Keratinocyte (primary cell): ENCODE measurements around the gene DAPK1. TPM values are rescaled to one million over a fixed set of nuclear protein-coding genes. Genes with fewer than 3 reads are reported as not detected.

Source experiments
- DNase-seq: peaks from one replicate; pipeline ENCODE4 v3.0.0-alpha.2; 2011; ENCODE audit warnings: low read depth, missing footprints, low spot score
- FAIRE-seq: peaks from 2 replicates; lab custom pipeline; 2011; peaks lifted over from hg19 to GRCh38; lab: Jason Lieb, UNC
- H2AFZ ChIP-seq: 2 replicates; pipeline ENCODE4 v1.6.0; 2012; ENCODE audit warnings: low read length, control low read depth, inconsistent platforms; ENCODE audit not compliant: control insufficient read depth
- H3K27ac ChIP-seq: 2 replicates; pipeline ENCODE4 v1.5.1; 2011; ENCODE audit warnings: low read length; ENCODE audit not compliant: control insufficient read depth, insufficient read depth
- H3K27me3 ChIP-seq: 3 replicates; pipeline ENCODE4 v1.6.0; 2011; ENCODE audit warnings: low read length; ENCODE audit not compliant: control insufficient read depth, insufficient read depth; ENCODE audit errors: extremely low read depth
- H3K36me3 ChIP-seq, 2 experiments: 2 replicates in 1 of 2; 3 replicates in 1 of 2; pipeline ENCODE4 v1.5.1; 2011; ENCODE audit warnings: low read length in 2 of 2, mild to moderate bottlenecking in 1 of 2; ENCODE audit not compliant: control insufficient read depth in 2 of 2, insufficient read depth in 2 of 2; ENCODE audit errors: extremely low read depth in 1 of 2
- H3K4me1 ChIP-seq: 3 replicates; pipeline ENCODE4 v1.5.1; 2011; ENCODE audit warnings: low read length; ENCODE audit not compliant: control insufficient read depth, insufficient read depth; ENCODE audit errors: extremely low read depth
- H3K4me2 ChIP-seq: 3 replicates; pipeline ENCODE4 v1.6.0; 2011; ENCODE audit warnings: low read depth, low read length; ENCODE audit not compliant: control insufficient read depth, insufficient read depth; ENCODE audit errors: extremely low read depth
- H3K4me3 ChIP-seq, 3 experiments: fragments of 200-600 bp in 1 of 3; sonication (generic) in 1 of 3; 2 replicates in 2 of 3; 3 replicates in 1 of 3; pipeline ENCODE4 v1.5.1; 2011 to 2016; ENCODE audit warnings: low read length in 3 of 3, mild to moderate bottlenecking in 3 of 3, control low read depth in 2 of 3, inconsistent platforms in 1 of 3, low read depth in 1 of 3, mixed read lengths in 1 of 3, mixed run types in 1 of 3, moderate library complexity in 1 of 3; ENCODE audit not compliant: control insufficient read depth in 2 of 3, insufficient read depth in 2 of 3; ENCODE audit errors: extremely low read depth in 1 of 3
- H3K79me2 ChIP-seq: 2 replicates; pipeline ENCODE4 v1.6.0; 2012; ENCODE audit warnings: low read length; ENCODE audit not compliant: control insufficient read depth, insufficient read depth
- H3K9ac ChIP-seq: 3 replicates; pipeline ENCODE4 v1.6.0; 2011; ENCODE audit warnings: low read length; ENCODE audit not compliant: control insufficient read depth, insufficient read depth; ENCODE audit errors: extremely low read depth
- H3K9me1 ChIP-seq: 3 replicates; pipeline ENCODE4 v1.6.0; 2011; ENCODE audit warnings: low read length; ENCODE audit not compliant: control insufficient read depth, insufficient read depth; ENCODE audit errors: extremely low read depth
- H3K9me3 ChIP-seq: 2 replicates; pipeline ENCODE4 v1.5.1; 2012; ENCODE audit warnings: low read depth, low read length; ENCODE audit not compliant: control insufficient read depth
- H4K20me1 ChIP-seq: 3 replicates; pipeline ENCODE4 v1.6.0; 2011; ENCODE audit warnings: low read length; ENCODE audit not compliant: control insufficient read depth, insufficient read depth; ENCODE audit errors: extremely low read depth
- CTCF ChIP-seq, 3 experiments: IDR thresholded peaks in 1 of 3; conservative IDR thresholded peaks in 1 of 3; optimal IDR thresholded peaks in 1 of 3; 2 replicates in 2 of 3; 3 replicates in 1 of 3; pipeline versions ENCODE3 to v1.5.1; 2011; ENCODE audit warnings: low read length in 3 of 3, mild to moderate bottlenecking in 3 of 3, moderate library complexity in 2 of 3, control low read depth in 1 of 3, inconsistent platforms in 1 of 3; ENCODE audit not compliant: insufficient read depth in 2 of 3; ENCODE audit errors: extremely low read depth in 1 of 3
- EZH2 ChIP-seq: IDR thresholded peaks from one replicate; pipeline ENCODE4 v1.6.1; 2012; ENCODE audit warnings: inconsistent platforms, mild to moderate bottlenecking, low read length, moderate library complexity
- dilution Hi-C: fragments of 300-500 bp; cut with MboI; formaldehyde crosslinking; loops from one replicate; pipeline ENCODE4 v1.7.0; 2020; ENCODE audit warnings: low sequenced_read_pairs; ENCODE audit not compliant: extremely low pct_ligation_motif_present
- polyA plus RNA-seq, 5 experiments: library from polyadenylated mRNA; depleted of rRNA in 3 of 5; stranded (reverse) in 3 of 5; stranded (forward) in 1 of 5; unstranded in 1 of 5; fragments of >200 nt; gene quantifications; 1 replicate in 1 of 5; 2 replicates in 3 of 5; 3 replicates in 1 of 5; pipeline versions ENCODE4 v1.2.1 to v1.2.3, GENCODE V29; 2011 to 2012; ENCODE audit warnings: missing spikeins in 2 of 5, low read depth in 1 of 5, low replicate concordance in 1 of 5

DAPK1 gene
- polyA plus RNA-seq, 1 donor (not counting 4 experiments of a cell fraction or from before 2014, with no cell fraction given) = 2.8 TPM

GRCh38 chr9:87733273-87734052, 235.8 kb downstream of the DAPK1 start:
- H3K9me1 ChIP-seq = no peaks in the 10 kb centered on the region
- no peaks in the 10 kb centered on the region for H3K9me3 ChIP-seq
- FAIRE-seq (no peak), DNase-seq (no peak)
- H3K4me3 ChIP-seq = no peak overlapping the region
- no peaks in the 10 kb centered on the region for H4K20me1 ChIP-seq
- H3K79me2 ChIP-seq = no peaks in the 10 kb centered on the region
- no peaks in the 10 kb centered on the region for H3K27me3 ChIP-seq
- H3K9ac ChIP-seq = no peak overlapping the region
- H3K4me2 ChIP-seq = no peak overlapping the region
- H3K36me3 ChIP-seq = peaks cover 3 to 17% of the 10 kb centered on the region in 2 experiments
- dilution Hi-C loops = no loop called here
- no peaks in the 10 kb centered on the region for H3K4me1 ChIP-seq
- no peak overlapping the region for H3K27ac ChIP-seq
- TF ChIP-seq CTCF (optimal IDR thresholded peaks at IDR 0.05 in 1 of 3, IDR thresholded peaks at IDR 0.05 in 1 of 3, conservative IDR thresholded peaks at IDR 0.05 in 1 of 3; ENCODE audit: extremely low read depth in 1 of 3, insufficient read depth in 2 of 3, low read length in 3 of 3) (no peak), EZH2 (no peak)
- no peak overlapping the region for H2AFZ ChIP-seq

GRCh38 chr9:87734106-87734505, 236.4 kb downstream of the DAPK1 start:
- H3K4me2 ChIP-seq = no peak overlapping the region
- H3K9me3 ChIP-seq = no peaks in the 10 kb centered on the region
- no peak for TF ChIP-seq CTCF (optimal IDR thresholded peaks at IDR 0.05 in 1 of 3, IDR thresholded peaks at IDR 0.05 in 1 of 3, conservative IDR thresholded peaks at IDR 0.05 in 1 of 3; ENCODE audit: extremely low read depth in 1 of 3, insufficient read depth in 2 of 3, low read length in 3 of 3)
- no peak for TF ChIP-seq EZH2
- no peaks in the 10 kb centered on the region for H3K79me2 ChIP-seq
- peaks cover 3 to 13% of the 10 kb centered on the region in 2 experiments for H3K36me3 ChIP-seq
- no peak for FAIRE-seq
- DNase-seq = no peak
- no peak overlapping the region for H3K27ac ChIP-seq
- H3K9me1 ChIP-seq = no peaks in the 10 kb centered on the region
- no peak overlapping the region for H3K4me3 ChIP-seq
- no peaks in the 10 kb centered on the region for H4K20me1 ChIP-seq
- H2AFZ ChIP-seq = no peak overlapping the region
- H3K27me3 ChIP-seq = no peaks in the 10 kb centered on the region
- H3K9ac ChIP-seq = no peak overlapping the region
- dilution Hi-C loops = no loop called here
- no peaks in the 10 kb centered on the region for H3K4me1 ChIP-seq
